RPMI7951 (cell line): ENCODE results near the gene FEM1A. TPM values are rescaled to one million over a fixed set of nuclear protein-coding genes. Genes with fewer than 3 reads are reported as not detected.
"Not testable (repeated sequence)": the region's sequence is repeated elsewhere in the genome, so short reads cannot be mapped to it uniquely, and the experiment has no call there.

Experiments used
- DNase-seq: peaks from one replicate; pipeline ENCODE4 v3.0.0-alpha.2; 2012; ENCODE audit warnings: low read depth
- total RNA-seq: library from RNA; depleted of rRNA; stranded (reverse); fragments of >200 nt; shearing (Covaris generic); gene quantifications from 2 replicates; pipeline ENCODE4 v1.2.3, GENCODE V29; 2014; rRNA removed

Gene FEM1A
- total RNA-seq, 1 experiment from 2014 or later = 6.7 TPM

DNA sequence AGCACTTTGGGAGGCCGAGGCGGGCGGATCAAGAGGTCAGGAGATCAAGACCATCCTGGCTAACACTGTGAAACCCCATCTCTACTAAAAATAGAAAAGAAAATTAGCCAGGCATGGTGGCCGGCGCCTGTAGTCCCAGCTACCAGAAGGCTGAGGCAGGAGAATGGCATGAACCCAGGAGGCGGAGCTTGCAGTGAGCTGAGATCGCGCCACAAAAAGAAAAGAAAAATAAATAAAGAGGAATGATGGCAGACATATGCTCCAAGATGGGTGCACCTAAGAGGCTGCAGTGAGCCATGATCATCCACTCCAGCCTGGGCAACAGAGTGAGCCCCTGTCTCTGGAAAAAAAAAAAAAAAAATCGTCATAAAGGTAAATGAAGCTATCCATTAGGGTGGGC is 54.4 kb downstream of the FEM1A start:
- not testable (repeated sequence) for DNase-seq

DNA sequence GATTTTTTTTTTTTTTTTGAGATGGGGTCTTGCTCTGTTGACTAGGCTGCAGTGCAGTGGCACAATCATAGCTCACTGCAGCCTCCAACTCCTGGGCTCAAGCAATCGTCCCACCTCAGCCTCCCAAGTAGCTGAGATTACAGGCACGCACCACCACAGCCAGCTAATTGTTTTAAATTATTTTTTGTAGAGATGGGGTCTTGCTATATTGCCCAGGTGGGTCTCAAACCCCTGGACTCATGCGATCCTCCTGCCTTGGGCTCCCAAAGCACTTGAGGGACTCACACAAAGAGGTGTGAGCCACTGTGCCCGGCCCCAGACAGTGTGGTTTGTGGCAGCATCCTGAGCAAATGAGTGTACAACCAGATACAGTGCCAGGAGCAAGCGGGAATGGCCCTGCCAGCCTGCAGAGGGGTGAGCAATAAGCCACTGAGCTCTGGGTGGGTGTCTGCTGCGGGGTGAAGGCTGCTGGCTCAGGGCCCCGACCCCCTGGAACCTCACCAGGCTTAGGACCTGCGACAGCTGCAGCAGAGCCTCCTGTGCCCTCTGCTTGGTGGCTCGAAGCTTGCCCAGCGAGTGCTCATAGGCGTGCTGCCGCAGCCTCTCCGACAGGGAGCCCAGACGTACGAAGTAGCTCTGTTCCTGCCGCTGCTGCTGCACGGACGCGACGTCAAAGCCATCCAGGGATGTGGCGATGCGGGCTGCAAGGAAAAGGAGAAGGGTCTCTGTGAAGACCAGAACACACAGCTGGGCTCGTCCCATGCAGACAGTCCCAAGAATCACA is 55.8 kb downstream of the FEM1A start:
- no peak for DNase-seq

DNA sequence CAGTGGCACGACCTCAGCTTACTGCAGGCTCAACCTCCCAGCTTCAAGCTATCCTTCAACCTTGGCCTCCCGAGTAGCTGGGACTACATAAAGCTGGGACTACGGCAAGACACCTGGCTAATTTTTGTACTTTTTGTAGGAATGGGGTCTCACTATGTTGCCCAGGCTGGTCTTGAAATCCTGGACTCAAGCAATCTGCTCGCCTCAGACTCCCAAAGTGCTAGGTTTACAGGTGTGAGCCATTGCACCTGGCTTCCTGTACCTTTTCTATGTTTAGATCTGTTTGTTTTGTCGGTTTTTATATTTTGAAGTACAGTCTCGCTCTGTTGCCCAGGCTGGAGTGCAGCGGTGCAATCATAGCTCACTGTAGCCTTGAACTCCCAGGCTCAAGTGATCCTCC is 57.5 kb downstream of the FEM1A start:
- DNase-seq = no peak

Other genes with a start within 250 kb of the FEM1A start
- gene SEMA6B, start 232.1 kb upstream of the FEM1A start, total RNA-seq = 1.1 TPM in 2 replicates
- 7.7 and 11.8 TPM in 2 replicates for gene TNFAIP8L1, start 152.2 kb upstream of the FEM1A start, total RNA-seq
- 258 and 333 TPM in 2 replicates for gene MYDGF, start 121.4 kb upstream of the FEM1A start, total RNA-seq
- 63.3 and 69.9 TPM in 2 replicates for gene DPP9, start 67.9 kb upstream of the FEM1A start, total RNA-seq
- 2.4 and 2.5 TPM in 2 replicates for gene TICAM1, start 40.0 kb downstream of the FEM1A start, total RNA-seq
- 177 and 194 TPM in 2 replicates for gene PLIN3, start 75.9 kb downstream of the FEM1A start, total RNA-seq
- gene ARRDC5, start 111.2 kb downstream of the FEM1A start, total RNA-seq = not detected in 2 replicates
- 37.6 and 37.7 TPM in 2 replicates for gene UHRF1, start 117.8 kb downstream of the FEM1A start, total RNA-seq
- 6.2 and 6.8 TPM in 2 replicates for gene KDM4B, start 177.4 kb downstream of the FEM1A start, total RNA-seq